HFFc6 (cell line): Measurements from ENCODE around the gene SWAP70. TPM values are rescaled to one million over a fixed set of nuclear protein-coding genes. Genes with fewer than 3 reads are reported as not detected.

ENCODE experiments used
- DNase-seq: peaks from one replicate; pipeline ENCODE4 v3.0.0-alpha.2; 2018
- H3K27ac Mint-ChIP-seq: 2 replicates; pipeline ENCODE4 v1.8.0; 2020; ENCODE audit warnings: mild to moderate bottlenecking, mixed read lengths
- H3K27me3 Mint-ChIP-seq: 2 replicates; pipeline ENCODE4 v1.8.0; 2021; ENCODE audit warnings: mild to moderate bottlenecking, moderate library complexity, mixed read lengths; ENCODE audit not compliant: insufficient read depth
- H3K36me3 Mint-ChIP-seq: 2 replicates; pipeline ENCODE4 v1.8.0; 2021; ENCODE audit warnings: low read depth, mixed read lengths
- H3K4me1 Mint-ChIP-seq: 2 replicates; pipeline ENCODE4 v1.8.0; 2020; ENCODE audit warnings: low read depth, mixed read lengths
- H3K4me3 Mint-ChIP-seq: 2 replicates; pipeline ENCODE4 v1.8.0; 2020; ENCODE audit warnings: mild to moderate bottlenecking, moderate library complexity, mixed read lengths
- H3K9me3 Mint-ChIP-seq: 2 replicates; pipeline ENCODE4 v1.8.0; 2020; ENCODE audit warnings: mild to moderate bottlenecking, mixed read lengths
- CTCF ChIP-seq: fragments of 200-600 bp; sonication (generic); IDR thresholded peaks from 2 replicates; pipeline ENCODE4 v1.5.0; 2021; ENCODE audit warnings: antibody characterized with exemption, mild to moderate bottlenecking
- total RNA-seq, 6 experiments: library from RNA; stranded (reverse); fragmentation: NEBNext Ultra II Directional; extraction: Animal tissue kit (Norgen Biotek cat#: 25700); gene quantifications; 2 replicates in 1 of 6; 3 replicates in 5 of 6; pipeline ENCODE4 v1.2.3, GENCODE V29; 2021

Gene SWAP70
- total RNA-seq, 6 experiments from 2014 or later, result 32.0 to 44.6 (median 37.0) TPM

DNA sequence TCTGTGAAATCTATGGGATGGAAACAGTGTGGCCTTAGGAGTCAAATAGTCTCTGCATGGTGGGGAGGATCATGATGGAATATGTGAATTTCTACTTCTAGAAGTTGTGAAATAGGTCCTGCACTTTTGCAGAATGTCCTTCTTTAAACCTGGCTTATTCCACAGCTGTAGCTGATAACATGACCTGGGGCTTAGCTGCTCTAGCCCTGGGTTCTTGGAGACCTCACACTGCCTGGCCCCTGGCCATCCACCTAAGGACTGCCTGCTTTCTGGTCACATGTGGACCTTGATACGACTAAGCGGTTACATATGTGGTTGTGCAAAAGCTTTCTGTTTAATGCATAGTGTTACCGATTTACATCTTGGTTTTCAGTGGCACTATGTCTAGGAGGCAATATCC lies 88.2 kb downstream of the SWAP70 start:
- no peak for TF ChIP-seq CTCF
- H3K4me3 Mint-ChIP-seq, result no peak overlapping the region; the same call in 1 of the 2 replicates
- peaks cover 6% of the 10 kb centered on the region for H3K27me3 Mint-ChIP-seq
- H3K36me3 Mint-ChIP-seq, result peaks cover 20% of the 10 kb centered on the region
- DNase-seq, result no peak
- H3K9me3 Mint-ChIP-seq, result no peaks in the 10 kb centered on the region
- H3K27ac Mint-ChIP-seq, result peak overlapping the region; percentile 96
- H3K4me1 Mint-ChIP-seq, result peaks cover 80% of the 10 kb centered on the region

- H3K4me3 Mint-ChIP-seq, result peak overlapping the region; percentile 78
- DNase-seq, result peak; percentile 68
- peak overlapping the region; percentile 96 for H3K27ac Mint-ChIP-seq
- H3K36me3 Mint-ChIP-seq, result peaks cover 20% of the 10 kb centered on the region
- H3K9me3 Mint-ChIP-seq, result no peaks in the 10 kb centered on the region
- no peak for TF ChIP-seq CTCF
- peaks cover 86% of the 10 kb centered on the region for H3K4me1 Mint-ChIP-seq
- peaks cover 6% of the 10 kb centered on the region for H3K27me3 Mint-ChIP-seq
Measured at GRCh38 chr11:9753021-9753420, 89.1 kb downstream of the SWAP70 start.

- no peaks in the 10 kb centered on the region for H3K9me3 Mint-ChIP-seq
- peaks cover 6% of the 10 kb centered on the region for H3K27me3 Mint-ChIP-seq
- peaks cover 16% of the 10 kb centered on the region for H3K36me3 Mint-ChIP-seq
- no peak overlapping the region for H3K4me3 Mint-ChIP-seq
- H3K4me1 Mint-ChIP-seq, result peaks cover 82% of the 10 kb centered on the region
- DNase-seq, result no peak
- no peak for TF ChIP-seq CTCF
- peak overlapping the region; percentile 96 for H3K27ac Mint-ChIP-seq
Measured at GRCh38 chr11:9754010-9754471, 90.2 kb downstream of the SWAP70 start.

DNA sequence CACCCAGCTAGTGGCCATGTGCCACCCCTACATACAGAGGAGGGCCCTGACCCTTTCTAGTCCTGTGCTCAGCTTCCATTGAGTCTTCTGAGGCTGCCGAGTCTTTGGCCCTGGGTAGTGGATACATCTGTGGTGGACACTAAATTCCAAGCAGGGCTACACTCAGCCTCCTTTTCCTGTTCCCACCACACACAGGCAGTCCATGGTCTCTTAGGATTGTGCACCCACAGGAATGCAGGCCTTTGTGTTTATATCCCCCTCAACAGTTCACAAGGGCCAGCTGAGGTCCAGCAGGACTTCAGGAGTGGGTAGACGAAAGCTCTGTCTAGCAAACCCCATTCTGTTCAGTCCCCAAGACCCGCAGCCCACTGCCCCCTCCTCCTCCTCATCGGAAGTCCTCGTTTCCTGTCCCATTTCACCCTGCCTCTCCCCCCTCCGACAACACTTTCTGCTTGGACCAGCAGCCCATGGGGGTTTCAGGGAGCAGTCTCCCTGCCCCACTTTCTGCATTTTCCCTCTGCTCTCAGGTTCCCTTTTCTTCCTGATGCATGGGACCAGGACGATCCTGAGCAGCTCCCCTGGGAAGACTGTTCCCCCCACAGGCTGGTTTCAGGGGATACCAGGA lies 91.8 kb downstream of the SWAP70 start:
- Mint-ChIP-seq H3K9me3 (no peaks in the 10 kb centered on the region), H3K4me1 (peaks cover 93% of the 10 kb centered on the region), H3K27me3 (peaks cover 6% of the 10 kb centered on the region), H3K36me3 (peaks cover 6% of the 10 kb centered on the region), H3K27ac (peak overlapping the region; percentile 81), H3K4me3 (no peak overlapping the region; the same call in 1 of the 2 replicates)
- peak; percentile 45 for DNase-seq
- no peak for TF ChIP-seq CTCF

DNA sequence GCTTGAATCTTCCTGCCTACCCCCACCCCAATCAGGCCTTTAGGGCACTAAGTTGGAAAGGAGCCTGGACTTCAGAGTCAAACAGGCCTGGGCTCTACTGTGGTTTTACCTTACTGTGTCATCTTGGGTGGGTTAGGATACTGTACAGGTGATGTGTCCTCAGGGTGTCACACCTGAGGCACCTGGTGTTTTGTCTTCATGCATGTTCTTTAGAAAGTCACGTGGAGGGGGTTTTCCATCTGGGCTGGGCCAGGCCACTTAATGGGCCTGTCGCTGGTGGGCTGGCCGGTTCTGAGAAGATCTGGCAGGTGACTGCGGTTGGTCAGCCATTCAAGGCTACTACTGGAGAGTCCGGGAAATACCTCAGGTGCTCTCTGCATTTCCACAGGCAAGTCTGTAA lies 92.6 kb downstream of the SWAP70 start:
- H3K27ac Mint-ChIP-seq, result 0 out of 2 replicates have a peak overlapping the region, but pooled peaks have one; percentile 24
- no peak for DNase-seq
- peaks cover 6% of the 10 kb centered on the region for H3K27me3 Mint-ChIP-seq
- no peaks in the 10 kb centered on the region for H3K9me3 Mint-ChIP-seq
- peaks cover 92% of the 10 kb centered on the region for H3K4me1 Mint-ChIP-seq
- no peak overlapping the region for H3K4me3 Mint-ChIP-seq
- H3K36me3 Mint-ChIP-seq, result peaks cover 4% of the 10 kb centered on the region; the same call in 1 of the 2 replicates
- TF ChIP-seq CTCF, result no peak
